B cell (primary cell): ENCODE data around the gene FRZB. TPM values are rescaled to one million over a fixed set of nuclear protein-coding genes. Genes with fewer than 3 reads are reported as not detected.
"Not testable (repeated sequence)": the region's sequence is repeated elsewhere in the genome, so short reads cannot be mapped to it uniquely, and the experiment has no call there.

Source experiments
- ATAC-seq: fragments of 200-7000 bp; cut with Tn5 transposase; one replicate; pipeline ENCODE4 v1.10.0; 2021; ENCODE audit warnings: low read depth, mild to moderate bottlenecking, moderate number of reproducible peaks, moderate library complexity
- CTCF ChIA-PET: fragments of 350-600 bp; sonication (Branson Sonifier 250); formaldehyde crosslinking; loops from one replicate; lab custom pipeline; 2021; ENCODE audit warnings: antibody characterized with exemption, inconsistent platforms; lab: Charles Lee
- POLR2A ChIA-PET: fragments of 350-600 bp; sonication (Branson Sonifier 250); formaldehyde crosslinking; loops from one replicate; lab custom pipeline; 2021; ENCODE audit warnings: antibody characterized with exemption; lab: Charles Lee
- DNase-seq: peaks from one replicate; pipeline ENCODE4 v3.0.0; 2013
- H2AFZ ChIP-seq: 2 replicates; pipeline ENCODE4 v1.6.1; 2012; ENCODE audit warnings: mild to moderate bottlenecking, low read depth, low read length; ENCODE audit not compliant: insufficient read depth, poor library complexity, severe bottlenecking
- H3K27ac ChIP-seq, 2 donors: 1 replicate in 1 of 2; 2 replicates in 1 of 2; pipeline ENCODE4 v1.5.1; 2012 to 2013; ENCODE audit warnings: low read length in 2 of 2, mild to moderate bottlenecking in 2 of 2, moderate library complexity in 1 of 2
- H3K27me3 ChIP-seq, 4 experiments: fragments of 200-600 bp in 1 of 4; sonication (generic) in 1 of 4; replicated peaks in 1 of 4; 1 replicate in 2 of 4; 2 replicates in 2 of 4; pipeline versions ENCODE4 v1.6.1 to v1.7.0; 2013 to 2016; ENCODE audit warnings: low read length in 3 of 4, mild to moderate bottlenecking in 2 of 4, mixed read lengths in 1 of 4, moderate library complexity in 1 of 4; ENCODE audit not compliant: insufficient read depth in 4 of 4, control insufficient read depth in 3 of 4; ENCODE audit errors: control extremely low read depth in 1 of 4
- H3K36me3 ChIP-seq, 2 experiments: replicated peaks in 1 of 2; 1 replicate in 1 of 2; 2 replicates in 1 of 2; pipeline versions ENCODE4 v1.6.1 to v1.7.1; 2013; ENCODE audit warnings: low read length in 1 of 2; ENCODE audit not compliant: insufficient read depth in 2 of 2, control insufficient read depth in 1 of 2; ENCODE audit errors: control extremely low read depth in 1 of 2, extremely low read depth in 1 of 2
- H3K4me1 ChIP-seq, 2 donors: fragments of 200-600 bp in 1 of 2; sonication (generic) in 1 of 2; 1 replicate in 1 of 2; 2 replicates in 1 of 2; pipeline versions ENCODE4 v1.5.1 to v1.6.1; 2013 to 2017; ENCODE audit warnings: low read length in 2 of 2; ENCODE audit not compliant: control insufficient read depth in 2 of 2, insufficient read depth in 2 of 2
- H3K4me2 ChIP-seq: replicated peaks from 2 replicates; pipeline ENCODE3; 2012; ENCODE audit warnings: mild to moderate bottlenecking, low read depth, low read length; ENCODE audit not compliant: poor library complexity, severe bottlenecking
- H3K4me3 ChIP-seq, 5 experiments: fragments of 200-600 bp in 1 of 5; sonication (generic) in 1 of 5; 1 replicate in 3 of 5; 2 replicates in 2 of 5; pipeline versions ENCODE4 v1.5.1 to v1.7.0; 2011 to 2016; ENCODE audit warnings: low read length in 4 of 5, mild to moderate bottlenecking in 4 of 5, low read depth in 2 of 5, control low read depth in 1 of 5, moderate library complexity in 1 of 5; ENCODE audit not compliant: insufficient read depth in 1 of 5; ENCODE audit errors: control extremely low read depth in 1 of 5, extremely low read depth in 1 of 5
- H3K79me2 ChIP-seq: fragments of 200-600 bp; sonication (generic); one replicate; pipeline ENCODE4 v1.6.0; 2016; ENCODE audit warnings: low read length; ENCODE audit not compliant: control insufficient read depth, insufficient read depth
- H3K9ac ChIP-seq: fragments of 200-600 bp; sonication (generic); 2 replicates; pipeline ENCODE4 v1.6.1; 2017; ENCODE audit warnings: mild to moderate bottlenecking, low read length, moderate library complexity
- H3K9me3 ChIP-seq, 3 donors: one replicate each; pipeline versions ENCODE4 v1.6.1 to v1.7.1; 2013; ENCODE audit warnings: low read length in 2 of 3; ENCODE audit not compliant: control insufficient read depth in 2 of 3, insufficient read depth in 1 of 3; ENCODE audit errors: control extremely low read depth in 1 of 3
- H4K20me1 ChIP-seq: 2 replicates; pipeline ENCODE4 v1.6.0; 2012; ENCODE audit warnings: mild to moderate bottlenecking, low read length; ENCODE audit not compliant: insufficient read depth, control insufficient read depth, poor library complexity, severe bottlenecking
- H3K27ac Mint-ChIP-seq: one replicate; pipeline ENCODE4 v1.8.0; 2021; ENCODE audit warnings: mixed read lengths
- H3K27me3 Mint-ChIP-seq: one replicate; pipeline ENCODE4 v1.8.0; 2021; ENCODE audit warnings: mixed read lengths
- H3K4me1 Mint-ChIP-seq: one replicate; pipeline ENCODE4 v1.8.0; 2021; ENCODE audit warnings: mixed read lengths
- H3K4me3 Mint-ChIP-seq: one replicate; pipeline ENCODE4 v1.8.0; 2021; ENCODE audit warnings: mixed read lengths
- H3K9me3 Mint-ChIP-seq: one replicate; pipeline ENCODE4 v1.8.0; 2022; ENCODE audit warnings: mixed read lengths; ENCODE audit not compliant: insufficient read depth
- WGBS: methylation state at CpG from one replicate; pipeline ENCODE4 v1.1.5; 2013; ENCODE audit warnings: missing lambda C conversion rate; ENCODE audit not compliant: insufficient coverage; 5-methylcytosine and 5-hydroxymethylcytosine counted together
- intact Hi-C: fragments of 100-400 bp; cut with micrococcal nuclease; formaldehyde crosslinking; loops from one replicate; pipeline ENCODE4 v1.10.0; 2022
- polyA plus RNA-seq: library from polyadenylated mRNA; depleted of rRNA; stranded (reverse); fragments of >200 nt; gene quantifications from 2 replicates; pipeline ENCODE4 v1.2.3, GENCODE V29; 2012
- total RNA-seq, 2 donors: library from RNA; stranded (reverse); fragments of 120-200 nt in 1 of 2; gene quantifications; 1 replicate in 1 of 2; 2 replicates in 1 of 2; pipeline versions ENCODE4 v1.2.3 to v1.2.4, GENCODE V29; 2013 to 2022
- TF ChIP-seq, protein P1 (sequence below): fragments of 200-600 bp; IDR thresholded peaks from one replicate; pipeline ENCODE4 v1.8.0; 2022; ENCODE audit warnings: antibody characterized with exemption, mild to moderate bottlenecking

The FRZB gene
- total and polyA plus RNA-seq, 2 donors (not counting 1 experiment from before 2014, with no cell fraction given) = 0.27 TPM; not detected in 1

DNA sequence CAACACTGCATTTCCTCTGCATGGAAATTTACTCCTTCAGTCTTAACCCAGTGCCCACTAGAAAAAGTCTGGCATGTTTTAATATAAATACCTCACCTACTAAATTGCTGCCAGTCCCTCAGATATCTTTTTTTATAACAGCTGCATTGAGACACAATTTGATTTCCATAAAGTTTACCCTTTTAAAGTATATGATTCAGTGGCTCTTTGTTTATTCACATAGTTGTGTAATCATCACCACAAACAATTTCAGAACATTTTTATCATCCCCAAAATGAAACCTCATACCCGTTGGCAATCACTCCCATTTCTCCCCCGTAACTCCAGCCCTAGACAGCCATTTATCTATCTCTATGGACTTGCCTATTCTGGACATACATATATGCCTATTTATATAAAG lies 17.0 kb upstream of the FRZB start:
- Mint-ChIP-seq H3K4me3 (no peak overlapping the region), H3K27me3 (no peaks in the 10 kb centered on the region), H3K9me3 (peaks cover 5% of the 10 kb centered on the region), H3K27ac (no peak overlapping the region), H3K4me1 (no peaks in the 10 kb centered on the region)
- Histone ChIP-seq H3K9me3 (peaks cover 2 to 4% (median 4%) of the 10 kb centered on the region in 3 donors), H3K27ac (no peak overlapping the region), H4K20me1 (no peaks in the 10 kb centered on the region), H3K36me3 (no peaks in the 10 kb centered on the region), H3K4me2 (no peak overlapping the region), H3K4me1 (no peaks in the 10 kb centered on the region), H3K4me3 (no peak overlapping the region), H2AFZ (no peak overlapping the region), H3K27me3 (no peaks in the 10 kb centered on the region), H3K9ac (no peak overlapping the region), H3K79me2 (no peaks in the 10 kb centered on the region)
- intact Hi-C loops = no loop called here
- no CpG with 5 or more reads among the region's 2 CpGs for WGBS
- ChIA-PET POLR2A (no interaction called here), CTCF (no interaction called here)
- TF ChIP-seq, protein P1, sequence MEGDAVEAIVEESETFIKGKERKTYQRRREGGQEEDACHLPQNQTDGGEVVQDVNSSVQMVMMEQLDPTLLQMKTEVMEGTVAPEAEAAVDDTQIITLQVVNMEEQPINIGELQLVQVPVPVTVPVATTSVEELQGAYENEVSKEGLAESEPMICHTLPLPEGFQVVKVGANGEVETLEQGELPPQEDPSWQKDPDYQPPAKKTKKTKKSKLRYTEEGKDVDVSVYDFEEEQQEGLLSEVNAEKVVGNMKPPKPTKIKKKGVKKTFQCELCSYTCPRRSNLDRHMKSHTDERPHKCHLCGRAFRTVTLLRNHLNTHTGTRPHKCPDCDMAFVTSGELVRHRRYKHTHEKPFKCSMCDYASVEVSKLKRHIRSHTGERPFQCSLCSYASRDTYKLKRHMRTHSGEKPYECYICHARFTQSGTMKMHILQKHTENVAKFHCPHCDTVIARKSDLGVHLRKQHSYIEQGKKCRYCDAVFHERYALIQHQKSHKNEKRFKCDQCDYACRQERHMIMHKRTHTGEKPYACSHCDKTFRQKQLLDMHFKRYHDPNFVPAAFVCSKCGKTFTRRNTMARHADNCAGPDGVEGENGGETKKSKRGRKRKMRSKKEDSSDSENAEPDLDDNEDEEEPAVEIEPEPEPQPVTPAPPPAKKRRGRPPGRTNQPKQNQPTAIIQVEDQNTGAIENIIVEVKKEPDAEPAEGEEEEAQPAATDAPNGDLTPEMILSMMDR = no peak
- no peak for ATAC-seq
- DNase-seq = no peak

DNA sequence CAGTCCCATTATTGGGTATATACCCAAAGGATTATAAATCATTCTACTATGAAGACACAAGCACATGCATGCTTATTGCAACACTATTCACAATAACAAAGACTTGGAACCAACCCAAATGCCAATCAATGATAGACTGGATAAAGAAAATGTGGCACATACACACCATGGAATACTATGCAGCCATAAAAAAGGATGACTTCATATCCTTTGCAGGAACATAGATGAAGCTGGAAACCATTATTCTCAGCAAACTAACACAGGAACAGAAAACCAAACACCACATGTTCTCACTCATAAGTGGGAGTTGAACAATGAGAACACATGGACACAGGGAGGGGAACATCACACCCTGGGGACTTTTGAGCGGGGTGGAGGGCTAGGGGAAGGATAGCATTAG lies 13.7 kb upstream of the FRZB start:
- H3K9ac ChIP-seq, CTCF ChIA-PET, H3K9me3 ChIP-seq, H3K4me1 Mint-ChIP-seq, H3K79me2 ChIP-seq, intact Hi-C loops, H3K36me3 ChIP-seq, H3K27me3 ChIP-seq, H3K27ac ChIP-seq, H3K4me1 ChIP-seq, H3K27me3 Mint-ChIP-seq, ATAC-seq, H3K4me3 Mint-ChIP-seq, H3K27ac Mint-ChIP-seq, H3K4me2 ChIP-seq, H2AFZ ChIP-seq, DNase-seq, H3K4me3 ChIP-seq, POLR2A ChIA-PET, H4K20me1 ChIP-seq: not testable (repeated sequence)
- WGBS = no CpG with 5 or more reads among the region's 1 CpG
- H3K9me3 Mint-ChIP-seq = peaks cover 10% of the 10 kb centered on the region

DNA sequence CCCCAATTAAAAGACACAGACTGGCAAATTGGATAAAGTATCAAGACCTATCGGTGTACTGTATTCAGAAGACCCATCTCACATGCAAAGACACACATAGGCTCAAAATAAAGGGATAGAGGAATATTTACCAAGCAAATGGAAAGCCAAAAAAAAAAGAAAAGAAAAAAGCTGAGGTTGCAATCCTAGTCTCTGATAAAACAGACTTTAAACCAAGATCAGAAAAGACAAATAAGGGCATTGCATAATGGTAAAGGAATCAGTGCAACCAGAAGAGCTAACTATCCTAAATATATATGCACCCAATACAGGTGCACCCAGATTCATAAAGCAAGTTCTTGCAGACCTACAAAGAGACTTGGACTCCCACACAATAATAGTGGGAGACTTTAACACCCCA lies 10.2 kb upstream of the FRZB start:
- POLR2A ChIA-PET, ATAC-seq, CTCF ChIA-PET, H3K9ac ChIP-seq, H3K27me3 ChIP-seq, H2AFZ ChIP-seq, H3K36me3 ChIP-seq, DNase-seq, intact Hi-C loops, H3K27ac Mint-ChIP-seq, H3K4me3 ChIP-seq, H3K4me1 ChIP-seq, H3K9me3 ChIP-seq, H4K20me1 ChIP-seq, H3K4me2 ChIP-seq, H3K4me1 Mint-ChIP-seq, H3K79me2 ChIP-seq, H3K4me3 Mint-ChIP-seq, H3K27ac ChIP-seq: not testable (repeated sequence)
- Mint-ChIP-seq H3K9me3 (peaks cover 10% of the 10 kb centered on the region), H3K27me3 (peaks cover 17% of the 10 kb centered on the region)
- WGBS = no CpG with 5 or more reads among the region's 1 CpG
